Measurements from ENCODE around the gene NAA80. TPM values are rescaled to one million over a fixed set of nuclear protein-coding genes. Genes with fewer than 3 reads are reported as not detected.

The NAA80 gene
- total and polyA plus RNA-seq, 2 donors (not counting 3 experiments of a cell fraction or from before 2014, with no cell fraction given) = 9.0 to 13.1 TPM

DNA sequence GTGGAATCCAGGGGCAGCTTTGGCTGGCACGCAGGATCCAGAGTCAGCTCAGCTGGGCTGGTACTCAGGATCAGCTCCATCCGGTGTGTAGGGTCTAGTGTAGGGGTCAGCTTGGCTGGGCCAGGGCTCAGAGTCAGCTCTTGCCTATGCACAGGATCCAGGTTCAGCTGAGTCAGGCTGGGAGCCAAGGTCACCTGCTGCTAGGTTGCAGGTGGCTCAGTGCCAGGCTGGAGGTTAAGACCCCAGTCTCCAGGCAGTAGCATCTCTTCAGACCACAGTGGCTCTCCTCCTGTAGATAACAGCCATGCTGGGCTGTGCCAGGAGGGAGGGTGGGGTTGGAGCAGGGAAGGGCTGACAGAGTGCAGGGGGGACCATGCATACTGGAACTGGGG, 1.8 kb downstream of the NAA80 start:
- dilution Hi-C loops (cut with MboI; ENCODE audit: extremely low pct_ligation_motif_present, low sequenced_read_pairs) = no loop called here
- no peaks in the 10 kb centered on the region for H3K79me2 ChIP-seq (ENCODE audit: control insufficient read depth, insufficient read depth, low read length)
- intact Hi-C loops (cut with micrococcal nuclease) = no loop called here
- H3K4me3 ChIP-seq (replicated peaks in 1 of 3; ENCODE audit: insufficient read depth in 1 of 3, low read depth in 1 of 3, low read length in 3 of 3) = no peak overlapping the region
- no peak overlapping the region for H3K4me2 ChIP-seq (ENCODE audit: insufficient read depth, low read length)
- POLR2A ChIA-PET = no interaction called here
- no peaks in the 10 kb centered on the region for H3K27me3 ChIP-seq (ENCODE audit: control insufficient read depth in 2 of 2, insufficient read depth in 2 of 2, low read length in 2 of 2)
- peaks cover 25% of the 10 kb centered on the region for H3K4me1 ChIP-seq (ENCODE audit: control insufficient read depth, extremely low read depth, insufficient read depth, low read length)
- H3K9me3 ChIP-seq (replicated peaks; ENCODE audit: control insufficient read depth, insufficient read depth, low read length) = no peaks in the 10 kb centered on the region
- no peaks in the 10 kb centered on the region for H3K36me3 ChIP-seq (ENCODE audit: control insufficient read depth in 2 of 2, extremely low read depth in 1 of 2, insufficient read depth in 2 of 2, low read length in 2 of 2)
- DNase-seq (ENCODE audit: low read depth, low spot score) = no peak
- H3K27ac ChIP-seq (ENCODE audit: insufficient read depth, low read depth, low read length) = no peak overlapping the region
- no peaks in the 10 kb centered on the region for H4K20me1 ChIP-seq (replicated peaks; ENCODE audit: control insufficient read depth, extremely low read depth, insufficient read depth, low read length)
- H3K9ac ChIP-seq (replicated peaks; ENCODE audit: extremely low read depth, insufficient read depth, low read length) = no peak overlapping the region
- FAIRE-seq = no peak
- CTCF ChIA-PET = no interaction called here
- BruUV-seq (replicated peaks) = no TSS peak
- no peak overlapping the region for H2AFZ ChIP-seq (ENCODE audit: low read depth, low read length)
- H3K9me1 ChIP-seq (replicated peaks; ENCODE audit: control insufficient read depth, extremely low read depth, insufficient read depth, low read length) = no peaks in the 10 kb centered on the region
- no peak for TF ChIP-seq JUN (IDR thresholded peaks at IDR 0.05; ENCODE audit: borderline replicate concordance, insufficient read depth, insufficient read length, low read depth)

- H3K36me3 ChIP-seq (ENCODE audit: control insufficient read depth in 2 of 2, extremely low read depth in 1 of 2, insufficient read depth in 2 of 2, low read length in 2 of 2) = no peaks in the 10 kb centered on the region
- H3K4me2 ChIP-seq (ENCODE audit: insufficient read depth, low read length) = no peak overlapping the region
- no peaks in the 10 kb centered on the region for H4K20me1 ChIP-seq (replicated peaks; ENCODE audit: control insufficient read depth, extremely low read depth, insufficient read depth, low read length)
- H2AFZ ChIP-seq (ENCODE audit: low read depth, low read length) = no peak overlapping the region
- ChIA-PET POLR2A (no interaction called here), CTCF (no interaction called here)
- DNase-seq (ENCODE audit: low read depth, low spot score) (no peak), FAIRE-seq (no peak)
- H3K9ac ChIP-seq (replicated peaks; ENCODE audit: extremely low read depth, insufficient read depth, low read length) = no peak overlapping the region
- intact Hi-C loops (cut with micrococcal nuclease) (no loop called here), dilution Hi-C loops (cut with MboI; ENCODE audit: extremely low pct_ligation_motif_present, low sequenced_read_pairs) (no loop called here)
- H3K4me3 ChIP-seq (replicated peaks in 1 of 3; ENCODE audit: insufficient read depth in 1 of 3, low read depth in 1 of 3, low read length in 3 of 3) = no peak overlapping the region
- H3K79me2 ChIP-seq (ENCODE audit: control insufficient read depth, insufficient read depth, low read length) = peaks cover 3% of the 10 kb centered on the region
- no peak overlapping the region for H3K27ac ChIP-seq (ENCODE audit: insufficient read depth, low read depth, low read length)
- no peaks in the 10 kb centered on the region for H3K9me3 ChIP-seq (replicated peaks; ENCODE audit: control insufficient read depth, insufficient read depth, low read length)
- BruUV-seq (replicated peaks) = no TSS peak
- TF ChIP-seq, protein P1, sequence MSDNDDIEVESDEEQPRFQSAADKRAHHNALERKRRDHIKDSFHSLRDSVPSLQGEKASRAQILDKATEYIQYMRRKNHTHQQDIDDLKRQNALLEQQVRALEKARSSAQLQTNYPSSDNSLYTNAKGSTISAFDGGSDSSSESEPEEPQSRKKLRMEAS (IDR thresholded peaks at IDR 0.05; ENCODE audit: insufficient read depth, insufficient read length) = no peak
- no peak for TF ChIP-seq EZH2 (IDR thresholded peaks at IDR 0.05; ENCODE audit: borderline replicate concordance, low read depth, low read length, severe bottlenecking)
- TF ChIP-seq, protein P2, sequence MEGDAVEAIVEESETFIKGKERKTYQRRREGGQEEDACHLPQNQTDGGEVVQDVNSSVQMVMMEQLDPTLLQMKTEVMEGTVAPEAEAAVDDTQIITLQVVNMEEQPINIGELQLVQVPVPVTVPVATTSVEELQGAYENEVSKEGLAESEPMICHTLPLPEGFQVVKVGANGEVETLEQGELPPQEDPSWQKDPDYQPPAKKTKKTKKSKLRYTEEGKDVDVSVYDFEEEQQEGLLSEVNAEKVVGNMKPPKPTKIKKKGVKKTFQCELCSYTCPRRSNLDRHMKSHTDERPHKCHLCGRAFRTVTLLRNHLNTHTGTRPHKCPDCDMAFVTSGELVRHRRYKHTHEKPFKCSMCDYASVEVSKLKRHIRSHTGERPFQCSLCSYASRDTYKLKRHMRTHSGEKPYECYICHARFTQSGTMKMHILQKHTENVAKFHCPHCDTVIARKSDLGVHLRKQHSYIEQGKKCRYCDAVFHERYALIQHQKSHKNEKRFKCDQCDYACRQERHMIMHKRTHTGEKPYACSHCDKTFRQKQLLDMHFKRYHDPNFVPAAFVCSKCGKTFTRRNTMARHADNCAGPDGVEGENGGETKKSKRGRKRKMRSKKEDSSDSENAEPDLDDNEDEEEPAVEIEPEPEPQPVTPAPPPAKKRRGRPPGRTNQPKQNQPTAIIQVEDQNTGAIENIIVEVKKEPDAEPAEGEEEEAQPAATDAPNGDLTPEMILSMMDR (IDR thresholded peaks at IDR 0.05; ENCODE audit: extremely low read depth in 1 of 2, insufficient read depth in 1 of 2, low read depth in 1 of 2, low read length in 2 of 2) = no peak
- no peak for TF ChIP-seq MYC (IDR thresholded peaks at IDR 0.05; ENCODE audit: low read depth, low read length)
- TF ChIP-seq POLR2AphosphoS5 (IDR thresholded peaks at IDR 0.05; ENCODE audit: insufficient read depth, low read depth, low read length) = no peak
- no peaks in the 10 kb centered on the region for H3K9me1 ChIP-seq (replicated peaks; ENCODE audit: control insufficient read depth, extremely low read depth, insufficient read depth, low read length)
- H3K4me1 ChIP-seq (ENCODE audit: control insufficient read depth, extremely low read depth, insufficient read depth, low read length) = peaks cover 25% of the 10 kb centered on the region
- no peaks in the 10 kb centered on the region for H3K27me3 ChIP-seq (ENCODE audit: control insufficient read depth in 2 of 2, insufficient read depth in 2 of 2, low read length in 2 of 2)
These were observed 2.4 kb downstream of the NAA80 start for GRCh38 chr3:50296721-50297383.

Data from endothelial cell of umbilical vein (primary cell).